H9 (cell line): Measurements from ENCODE around the gene NUDT8. TPM values are rescaled to one million over a fixed set of nuclear protein-coding genes. Genes with fewer than 3 reads are reported as not detected.
"Not testable (repeated sequence)": the region's sequence is repeated elsewhere in the genome, so short reads cannot be mapped to it uniquely, and the experiment has no call there.

Experiments used
- DNase-seq: peaks from one replicate; pipeline ENCODE4 v3.0.0-alpha.2; 2017
- H2AFZ ChIP-seq: one replicate; pipeline ENCODE4 v1.6.1; 2013; ENCODE audit warnings: mild to moderate bottlenecking, low read length, control low read depth, moderate library complexity
- H2AK5ac ChIP-seq: 2 replicates; pipeline ENCODE4 v1.6.1; 2013; ENCODE audit warnings: low read length, control low read depth, mixed read lengths; ENCODE audit not compliant: insufficient read length
- H2BK120ac ChIP-seq: one replicate; pipeline ENCODE4 v1.6.1; 2013; ENCODE audit warnings: low read depth, mild to moderate bottlenecking, low read length, control low read depth, inconsistent platforms; ENCODE audit not compliant: poor library complexity, severe bottlenecking
- H2BK12ac ChIP-seq: 2 replicates; pipeline ENCODE4 v1.6.1; 2013; ENCODE audit warnings: low read length, control low read depth, mixed read lengths, low read depth; ENCODE audit not compliant: insufficient read length
- H2BK15ac ChIP-seq: 2 replicates; pipeline ENCODE4 v1.6.1; 2013; ENCODE audit warnings: low read depth, low read length, control low read depth
- H2BK20ac ChIP-seq: one replicate; pipeline ENCODE4 v1.6.1; 2013; ENCODE audit warnings: low read depth, mild to moderate bottlenecking, low read length, control low read depth, inconsistent platforms; ENCODE audit not compliant: poor library complexity, severe bottlenecking
- H2BK5ac ChIP-seq: 2 replicates; pipeline ENCODE4 v1.6.1; 2013; ENCODE audit warnings: low read length, control low read depth, mixed read lengths; ENCODE audit not compliant: insufficient read length
- H3K14ac ChIP-seq: 2 replicates; pipeline ENCODE4 v1.6.1; 2013; ENCODE audit warnings: low read length, control low read depth; ENCODE audit not compliant: insufficient read depth
- H3K18ac ChIP-seq: 2 replicates; pipeline ENCODE4 v1.6.1; 2013; ENCODE audit warnings: low read depth, mild to moderate bottlenecking, mixed read lengths, low read length, control low read depth; ENCODE audit not compliant: insufficient read length
- H3K23ac ChIP-seq: 2 replicates; pipeline ENCODE4 v1.6.1; 2013; ENCODE audit warnings: low read length, control low read depth, mixed read lengths, low read depth; ENCODE audit not compliant: insufficient read length
- H3K23me2 ChIP-seq: 2 replicates; pipeline ENCODE4 v1.6.1; 2013; ENCODE audit warnings: low read depth, mild to moderate bottlenecking, mixed read lengths, low read length, control low read depth; ENCODE audit not compliant: insufficient read length, poor library complexity, severe bottlenecking
- H3K27ac ChIP-seq: 2 replicates; pipeline ENCODE4 v1.5.1; 2013; ENCODE audit warnings: low read length, control low read depth, mixed read lengths, low read depth; ENCODE audit not compliant: insufficient read length
- H3K27me3 ChIP-seq: 2 replicates; pipeline ENCODE4 v1.6.1; 2013; ENCODE audit warnings: low read length, control low read depth, inconsistent platforms; ENCODE audit not compliant: insufficient read depth
- H3K4ac ChIP-seq: 2 replicates; pipeline ENCODE4 v1.6.1; 2013; ENCODE audit warnings: low read depth, mild to moderate bottlenecking, control low read depth, inconsistent platforms, low read length, moderate library complexity
- H3K4me1 ChIP-seq: 2 replicates; pipeline ENCODE4 v1.6.1; 2013; ENCODE audit warnings: low read length, control low read depth, inconsistent platforms; ENCODE audit not compliant: insufficient read depth
- H3K4me2 ChIP-seq: 2 replicates; pipeline ENCODE4 v1.6.1; 2013; ENCODE audit warnings: low read length, control low read depth, mixed read lengths; ENCODE audit not compliant: insufficient read length, insufficient read depth
- H3K56ac ChIP-seq: 2 replicates; pipeline ENCODE4 v1.6.1; 2013; ENCODE audit warnings: low read depth, mild to moderate bottlenecking, mixed read lengths, low read length, control low read depth; ENCODE audit not compliant: insufficient read length
- H3K79me1 ChIP-seq: 2 replicates; pipeline ENCODE4 v1.6.1; 2013; ENCODE audit warnings: low read depth, mild to moderate bottlenecking, moderate library complexity, low read length, control low read depth, inconsistent platforms; ENCODE audit not compliant: insufficient read depth, poor library complexity, severe bottlenecking
- H3K79me2 ChIP-seq: 2 replicates; pipeline ENCODE4 v1.6.1; 2013; ENCODE audit warnings: low read length, control low read depth, inconsistent platforms; ENCODE audit not compliant: insufficient read depth
- H3K9ac ChIP-seq: 2 replicates; pipeline ENCODE4 v1.6.1; 2013; ENCODE audit warnings: low read length, control low read depth, mixed read lengths; ENCODE audit not compliant: insufficient read length; ENCODE audit errors: extremely low read depth
- H3K9me3 ChIP-seq: one replicate; pipeline ENCODE4 v1.6.1; 2013; ENCODE audit warnings: low read depth, low read length, inconsistent platforms; ENCODE audit not compliant: control insufficient read depth
- H3T11ph ChIP-seq: one replicate; pipeline ENCODE4 v1.6.1; 2013; ENCODE audit warnings: mild to moderate bottlenecking, low read length, control low read depth, inconsistent platforms
- H4K20me1 ChIP-seq: one replicate; pipeline ENCODE4 v1.6.1; 2013; ENCODE audit not compliant: control insufficient read depth, insufficient read length, insufficient read depth
- H4K5ac ChIP-seq: 2 replicates; pipeline ENCODE4 v1.6.1; 2013; ENCODE audit warnings: low read depth, mild to moderate bottlenecking, mixed read lengths, low read length, control low read depth; ENCODE audit not compliant: insufficient read length
- H4K8ac ChIP-seq: replicated peaks from 2 replicates; pipeline ENCODE4 v1.6.1; 2013; ENCODE audit warnings: low read length, control low read depth, mixed read lengths, low read depth; ENCODE audit not compliant: insufficient read length
- H4K91ac ChIP-seq: 2 replicates; pipeline ENCODE4 v1.6.1; 2013; ENCODE audit warnings: low read depth, mild to moderate bottlenecking, moderate library complexity, mixed read lengths, low read length, control low read depth; ENCODE audit not compliant: insufficient read length
- H3K27ac Mint-ChIP-seq, 3 experiments: 2 replicates in 2 of 3; 3 replicates in 1 of 3; pipeline ENCODE4 v1.8.0; 2020 to 2021; ENCODE audit warnings: mixed read lengths in 3 of 3, mild to moderate bottlenecking in 1 of 3, moderate library complexity in 1 of 3
- H3K27me3 Mint-ChIP-seq: 2 replicates; pipeline ENCODE4 v1.8.0; 2021; ENCODE audit warnings: low read depth, mild to moderate bottlenecking, moderate library complexity, mixed read lengths
- H3K36me3 Mint-ChIP-seq, 3 experiments: 2 replicates in 2 of 3; 3 replicates in 1 of 3; pipeline ENCODE4 v1.8.0; 2020 to 2021; ENCODE audit warnings: low read depth in 3 of 3, mixed read lengths in 3 of 3; ENCODE audit not compliant: insufficient read depth in 1 of 3
- H3K4me1 Mint-ChIP-seq, 2 experiments: 2 replicates each; pipeline ENCODE4 v1.8.0; 2020; ENCODE audit warnings: mixed read lengths in 2 of 2
- H3K4me3 Mint-ChIP-seq, 2 experiments: 2 replicates in 1 of 2; 3 replicates in 1 of 2; pipeline ENCODE4 v1.8.0; 2020 to 2021; ENCODE audit warnings: mild to moderate bottlenecking in 2 of 2, mixed read lengths in 2 of 2, moderate library complexity in 1 of 2
- H3K9me3 Mint-ChIP-seq, 2 experiments: 2 replicates in 1 of 2; 3 replicates in 1 of 2; pipeline ENCODE4 v1.8.0; 2020; ENCODE audit warnings: mild to moderate bottlenecking in 2 of 2, mixed read lengths in 2 of 2, moderate library complexity in 1 of 2
- CTCF ChIP-seq: fragments of 200-600 bp; sonication (generic); conservative IDR thresholded peaks from 3 replicates; pipeline ENCODE4 v1.8.0; 2021; ENCODE audit warnings: antibody characterized with exemption, mild to moderate bottlenecking
- WGBS: extraction: QIAGEN DNeasy Blood & Tissue Kit; methylation state at CpG from one replicate; pipeline ENCODE4 v1.1.7; 2013; ENCODE audit warnings: missing lambda C conversion rate, low lambda C conversion rate, mixed read lengths; ENCODE audit not compliant: insufficient read length; ENCODE audit errors: extremely low coverage; 5-methylcytosine and 5-hydroxymethylcytosine counted together
- total RNA-seq: library from RNA; stranded (reverse); gene quantifications from 2 replicates; pipeline ENCODE4 v1.2.1, GENCODE V29; 2021

The NUDT8 gene
- total RNA-seq, 1 experiment from 2014 or later: 6.5 TPM

- no peak overlapping the region for H2BK5ac ChIP-seq
- H2BK120ac ChIP-seq: no peak overlapping the region
- H3K27me3 ChIP-seq: no peaks in the 10 kb centered on the region
- no peak overlapping the region for H2BK15ac ChIP-seq
- no peak overlapping the region for H3K23ac ChIP-seq
- no peak overlapping the region for H4K8ac ChIP-seq
- H3K4ac ChIP-seq: no peak overlapping the region
- H4K5ac ChIP-seq: no peak overlapping the region
- no peaks in the 10 kb centered on the region for H3K9me3 ChIP-seq
- peaks cover 2 to 18% (median 10%) of the 10 kb centered on the region in 3 experiments; a peak in 5 of 7 replicates for H3K36me3 Mint-ChIP-seq
- no peaks in the 10 kb centered on the region for H3K79me2 ChIP-seq
- peaks cover 14 to 16% of the 10 kb centered on the region in 2 experiments for H3K4me1 Mint-ChIP-seq
- peaks cover 11 to 12% of the 10 kb centered on the region in 2 experiments for H3K9me3 Mint-ChIP-seq
- no peak overlapping the region for H2BK12ac ChIP-seq
- H4K91ac ChIP-seq: no peak overlapping the region
- H3K9ac ChIP-seq: no peak overlapping the region
- H3K14ac ChIP-seq: no peak overlapping the region
- no peak overlapping the region for H2BK20ac ChIP-seq
- no peak overlapping the region for H3K18ac ChIP-seq
- no peak overlapping the region for H3K27ac ChIP-seq
- no peak overlapping the region for H3K4me3 Mint-ChIP-seq
- no peak for TF ChIP-seq CTCF
- no peaks in the 10 kb centered on the region for H3K4me1 ChIP-seq
- whole genome bisulfite sequencing: no CpG with 5 or more reads among the region's 12 CpGs
- DNase-seq: no peak
- H4K20me1 ChIP-seq: peaks cover 3% of the 10 kb centered on the region
- H3K56ac ChIP-seq: no peak overlapping the region
- no peak overlapping the region for H3T11ph ChIP-seq
- no peaks in the 10 kb centered on the region for H3K79me1 ChIP-seq
- no peak overlapping the region for H3K4me2 ChIP-seq
- H2AK5ac ChIP-seq: no peak overlapping the region
- no peak overlapping the region for H2AFZ ChIP-seq
- peaks cover 1% of the 10 kb centered on the region for H3K27me3 Mint-ChIP-seq
- H3K27ac Mint-ChIP-seq: no peak overlapping the region
- H3K23me2 ChIP-seq: no peaks in the 10 kb centered on the region
Observed at GRCh38 chr11:67592880-67593564, 36.7 kb downstream of the NUDT8 start.

GRCh38 chr11:67588899-67589415 lies 40.8 kb downstream of the NUDT8 start:
- not testable (repeated sequence) for H3K9ac ChIP-seq, H3K4ac ChIP-seq

More at GRCh38 chr11:67588899-67589415, 40.8 kb downstream of the NUDT8 start:
- H4K8ac ChIP-seq, H3K9me3 ChIP-seq, H3K27me3 ChIP-seq, H3K4me3 Mint-ChIP-seq, H2BK20ac ChIP-seq, H3K4me2 ChIP-seq, H3K4me1 ChIP-seq, H4K5ac ChIP-seq, H4K91ac ChIP-seq, H4K20me1 ChIP-seq, H3K9me3 Mint-ChIP-seq, H3K14ac ChIP-seq, H2AFZ ChIP-seq, DNase-seq, H2BK12ac ChIP-seq, H2BK5ac ChIP-seq, H3T11ph ChIP-seq, H2BK120ac ChIP-seq, H2AK5ac ChIP-seq, H3K79me2 ChIP-seq, H3K23ac ChIP-seq, H3K79me1 ChIP-seq, H3K18ac ChIP-seq, H3K56ac ChIP-seq, H2BK15ac ChIP-seq, H3K27ac ChIP-seq, H3K27me3 Mint-ChIP-seq, H3K23me2 ChIP-seq: not testable (repeated sequence)
- Mint-ChIP-seq H3K36me3 (peaks cover 29 to 46% (median 42%) of the 10 kb centered on the region in 3 experiments), H3K27ac (peak overlapping the region in 1 of 3 experiments; percentile 88; a peak in 2 of 7 replicates), H3K4me1 (peaks cover 29 to 39% of the 10 kb centered on the region in 2 experiments)
- WGBS: no CpG with 5 or more reads among the region's 11 CpGs
